SU-DHL-6 (cell line): ENCODE measurements around the gene AFG3L2.

Experiments used
- EZH2phosphoT487 ChIP-seq: fragments of 200-600 bp; sonication (generic), shearing (Covaris generic); conservative IDR thresholded peaks from 2 replicates; pipeline ENCODE4 v1.6.1; 2018; ENCODE audit warnings: mild to moderate bottlenecking, antibody characterized with exemption, low read length, moderate library complexity, mixed read lengths
- TF ChIP-seq, protein P1 (sequence below): fragments of 200-600 bp; sonication (generic); IDR thresholded peaks from one replicate; pipeline ENCODE4 v1.5.1; 2017; ENCODE audit warnings: antibody characterized with exemption, mild to moderate bottlenecking, low read length, moderate library complexity; ENCODE audit not compliant: insufficient read depth, poor library complexity, severe bottlenecking

DNA sequence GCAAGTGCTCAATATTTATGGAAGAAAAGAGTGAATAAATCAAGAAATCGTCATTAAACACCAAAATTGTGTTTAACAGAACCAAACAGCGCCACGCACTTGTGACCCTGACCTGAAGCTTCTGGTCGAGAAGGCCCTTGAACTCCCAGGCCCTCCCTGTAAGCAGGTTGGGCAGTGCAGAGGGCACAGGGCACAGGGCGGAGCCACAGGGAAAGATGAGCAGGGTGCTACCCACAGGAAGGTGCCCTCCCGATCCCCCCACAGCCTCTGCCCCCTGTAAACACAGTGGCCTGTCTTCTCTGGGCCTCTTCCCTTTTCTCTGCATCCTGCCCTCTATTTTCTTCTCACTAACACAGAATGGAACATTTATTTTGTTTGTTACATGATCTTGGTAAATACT is 85.9 kb downstream of the AFG3L2 start:
- TF ChIP-seq, protein P1, sequence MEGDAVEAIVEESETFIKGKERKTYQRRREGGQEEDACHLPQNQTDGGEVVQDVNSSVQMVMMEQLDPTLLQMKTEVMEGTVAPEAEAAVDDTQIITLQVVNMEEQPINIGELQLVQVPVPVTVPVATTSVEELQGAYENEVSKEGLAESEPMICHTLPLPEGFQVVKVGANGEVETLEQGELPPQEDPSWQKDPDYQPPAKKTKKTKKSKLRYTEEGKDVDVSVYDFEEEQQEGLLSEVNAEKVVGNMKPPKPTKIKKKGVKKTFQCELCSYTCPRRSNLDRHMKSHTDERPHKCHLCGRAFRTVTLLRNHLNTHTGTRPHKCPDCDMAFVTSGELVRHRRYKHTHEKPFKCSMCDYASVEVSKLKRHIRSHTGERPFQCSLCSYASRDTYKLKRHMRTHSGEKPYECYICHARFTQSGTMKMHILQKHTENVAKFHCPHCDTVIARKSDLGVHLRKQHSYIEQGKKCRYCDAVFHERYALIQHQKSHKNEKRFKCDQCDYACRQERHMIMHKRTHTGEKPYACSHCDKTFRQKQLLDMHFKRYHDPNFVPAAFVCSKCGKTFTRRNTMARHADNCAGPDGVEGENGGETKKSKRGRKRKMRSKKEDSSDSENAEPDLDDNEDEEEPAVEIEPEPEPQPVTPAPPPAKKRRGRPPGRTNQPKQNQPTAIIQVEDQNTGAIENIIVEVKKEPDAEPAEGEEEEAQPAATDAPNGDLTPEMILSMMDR = no peak
- TF ChIP-seq EZH2phosphoT487 = no peak
